Measurements from ENCODE around the gene TOMM70.

The TOMM70 gene

GRCh38 chr3:100324044-100324443, 76.8 kb downstream of the TOMM70 start:
- DNase-seq (ENCODE audit: low spot score): no peak

DNA sequence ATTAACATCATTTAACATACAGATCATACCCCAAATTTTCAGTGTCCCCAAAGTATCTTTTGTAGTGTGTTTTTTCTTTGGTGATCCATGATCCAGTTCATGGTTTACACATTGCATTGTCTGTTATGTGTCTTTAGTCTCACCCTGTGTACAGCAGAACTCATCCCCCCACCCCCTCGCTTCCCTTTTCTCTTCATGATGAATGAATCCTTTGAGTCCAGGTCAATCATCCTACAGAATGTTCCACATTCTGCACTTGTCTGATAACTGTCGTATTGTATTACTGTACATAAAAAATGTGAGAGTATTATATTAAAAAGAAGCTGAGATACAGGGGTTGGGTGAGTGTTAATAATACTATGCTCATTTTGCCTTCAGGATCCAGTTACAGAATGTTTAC, 80.9 kb downstream of the TOMM70 start:
- no peak for DNase-seq (ENCODE audit: low spot score)

DNA sequence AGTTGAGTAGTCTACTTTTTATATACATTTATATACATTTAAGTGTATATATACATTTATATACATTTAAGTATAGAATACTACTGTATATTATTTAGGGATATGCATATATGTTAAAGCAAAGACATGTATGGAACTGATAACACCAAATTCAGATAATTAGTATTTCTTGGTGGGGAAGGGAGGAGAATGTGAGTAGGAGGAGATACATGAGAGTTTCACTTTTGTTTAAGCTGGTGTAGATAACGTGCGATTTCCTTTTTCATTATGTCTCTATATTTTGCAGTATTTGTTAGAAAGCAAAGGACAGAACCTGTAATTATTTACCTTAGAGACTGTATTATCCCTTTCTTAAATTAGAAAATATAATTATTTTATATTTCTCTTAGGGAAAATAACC, 83.0 kb downstream of the TOMM70 start:
- no peak for DNase-seq (ENCODE audit: low spot score)

- peak; percentile 21 for DNase-seq (ENCODE audit: low spot score)
These were observed 84.2 kb downstream of the TOMM70 start for GRCh38 chr3:100316641-100317069.
